ENCODE measurements around the gene CDH23. TPM values are rescaled to one million over a fixed set of nuclear protein-coding genes. Genes with fewer than 3 reads are reported as not detected.

CDH23 gene
- total and polyA plus RNA-seq, 2 donors from 2014 or later, result 1.1 to 6.4 TPM

DNA sequence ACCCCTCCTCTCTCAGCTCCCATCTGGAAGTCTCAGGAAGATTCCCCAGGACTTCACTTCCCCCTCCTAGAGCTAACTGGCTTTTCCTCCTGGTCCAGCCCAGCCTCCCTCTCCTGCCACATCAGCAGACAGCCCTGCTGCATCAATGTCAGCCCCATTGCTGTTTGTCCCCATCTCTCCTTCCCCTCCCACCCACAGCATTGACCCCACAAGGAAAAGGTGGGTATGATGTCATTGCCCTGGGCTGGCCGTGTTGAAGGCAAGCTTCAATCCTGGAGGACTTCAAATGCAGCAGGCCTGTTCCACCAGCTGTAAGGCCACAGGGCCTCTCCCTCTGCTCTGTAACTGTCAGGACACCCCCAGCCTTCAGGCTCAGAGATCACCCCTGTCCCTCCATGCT, 256.3 kb downstream of the CDH23 start:
- Histone ChIP-seq H3K4me3 (ENCODE audit: low read length in 3 of 3) (no peak overlapping the region), H3K27ac (ENCODE audit: low read depth in 2 of 2, low read length in 2 of 2) (no peak overlapping the region), H3K9me3 (ENCODE audit: control insufficient read depth in 2 of 3, insufficient read depth in 1 of 3, low read length in 3 of 3) (no peaks in the 10 kb centered on the region), H3K36me3 (ENCODE audit: control insufficient read depth in 2 of 3, insufficient read depth in 3 of 3, low read length in 3 of 3) (no peaks in the 10 kb centered on the region), H3K27me3 (ENCODE audit: control insufficient read depth, insufficient read depth, low read length) (no peaks in the 10 kb centered on the region), H3K4me1 (ENCODE audit: control insufficient read depth in 2 of 3, insufficient read depth in 2 of 3, low read depth in 1 of 3, low read length in 3 of 3) (no peaks in the 10 kb centered on the region), H3K9ac (ENCODE audit: low read length in 3 of 3) (no peak overlapping the region)
- no peak for FAIRE-seq
- DNase-seq, result peak in 1 of 5 donors; percentile 31
- TF ChIP-seq CTCF (IDR thresholded peaks at IDR 0.05; ENCODE audit: borderline replicate concordance, extremely low read depth, insufficient read depth), result no peak
- intact Hi-C loops (cut with DNase I), result no loop called here

- Histone ChIP-seq H3K27me3 (ENCODE audit: control insufficient read depth, insufficient read depth, low read length) (no peaks in the 10 kb centered on the region), H3K27ac (ENCODE audit: low read depth in 2 of 2, low read length in 2 of 2) (no peak overlapping the region), H3K9ac (ENCODE audit: low read length in 3 of 3) (no peak overlapping the region), H3K4me3 (ENCODE audit: low read length in 3 of 3) (no peak overlapping the region), H3K36me3 (ENCODE audit: control insufficient read depth in 2 of 3, insufficient read depth in 3 of 3, low read length in 3 of 3) (no peaks in the 10 kb centered on the region), H3K4me1 (ENCODE audit: control insufficient read depth in 2 of 3, insufficient read depth in 2 of 3, low read depth in 1 of 3, low read length in 3 of 3) (no peaks in the 10 kb centered on the region), H3K9me3 (ENCODE audit: control insufficient read depth in 2 of 3, insufficient read depth in 1 of 3, low read length in 3 of 3) (no peaks in the 10 kb centered on the region)
- TF ChIP-seq CTCF (IDR thresholded peaks at IDR 0.05; ENCODE audit: borderline replicate concordance, extremely low read depth, insufficient read depth), result no peak
- intact Hi-C loops (cut with DNase I), result no loop called here
- FAIRE-seq, result no peak
- DNase-seq, result peak in 1 of 5 donors; percentile 24
These were observed 259.5 kb downstream of the CDH23 start for GRCh38 chr10:71656220-71656619.

GRCh38 chr10:71657604-71658466, 261.1 kb downstream of the CDH23 start:
- intact Hi-C loops (cut with DNase I), result no loop called here
- Histone ChIP-seq H3K27ac (ENCODE audit: low read depth in 2 of 2, low read length in 2 of 2) (no peak overlapping the region), H3K9me3 (ENCODE audit: control insufficient read depth in 2 of 3, insufficient read depth in 1 of 3, low read length in 3 of 3) (no peaks in the 10 kb centered on the region), H3K4me3 (ENCODE audit: low read length in 3 of 3) (no peak overlapping the region), H3K4me1 (ENCODE audit: control insufficient read depth in 2 of 3, insufficient read depth in 2 of 3, low read depth in 1 of 3, low read length in 3 of 3) (no peaks in the 10 kb centered on the region), H3K27me3 (ENCODE audit: control insufficient read depth, insufficient read depth, low read length) (no peaks in the 10 kb centered on the region), H3K36me3 (ENCODE audit: control insufficient read depth in 2 of 3, insufficient read depth in 3 of 3, low read length in 3 of 3) (no peaks in the 10 kb centered on the region), H3K9ac (ENCODE audit: low read length in 3 of 3) (no peak overlapping the region)
- TF ChIP-seq CTCF (IDR thresholded peaks at IDR 0.05; ENCODE audit: borderline replicate concordance, extremely low read depth, insufficient read depth), result no peak
- DNase-seq (peak in 4 of 5 donors; percentile 64 to 68 (median 67)), FAIRE-seq (no peak)

Measured in kidney (tissue), 14 donors.